ENCODE data around the gene CILP2. TPM values are rescaled to one million over a fixed set of nuclear protein-coding genes. Genes with fewer than 3 reads are reported as not detected.

Gene CILP2
- total RNA-seq, 1 donor from 2014 or later, result 0.23 TPM

DNA sequence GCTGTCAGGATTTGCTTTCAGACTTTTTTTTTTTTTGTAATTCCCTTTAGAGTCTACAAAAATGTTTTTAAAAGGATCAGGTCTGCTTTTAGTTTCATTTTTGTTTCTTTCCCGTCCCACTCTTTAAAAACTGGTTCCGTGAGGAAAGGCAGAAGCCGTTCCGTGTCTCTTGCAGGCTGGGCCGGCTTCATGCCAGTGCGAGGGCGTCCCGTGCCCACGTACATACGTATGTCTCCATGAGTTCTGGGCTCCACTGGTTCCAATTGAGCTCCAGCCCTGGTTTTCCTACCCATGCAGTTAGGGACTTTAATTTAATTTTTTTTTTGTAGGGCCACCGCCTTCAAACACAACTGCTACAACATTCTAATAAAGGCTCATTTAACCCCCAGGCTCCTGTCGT lies 31.5 kb upstream of the CILP2 start:
- Mint-ChIP-seq H3K9me3 (ENCODE audit: unreplicated experiment) (no peaks in the 10 kb centered on the region), H3K36me3 (ENCODE audit: low read depth, unreplicated experiment) (peaks cover 34% of the 10 kb centered on the region), H3K27me3 (ENCODE audit: unreplicated experiment) (peaks cover 13% of the 10 kb centered on the region), H3K4me1 (ENCODE audit: unreplicated experiment) (no peaks in the 10 kb centered on the region), H3K4me3 (ENCODE audit: unreplicated experiment) (peak overlapping the region; percentile 78), H3K27ac (ENCODE audit: unreplicated experiment) (peak overlapping the region; percentile 30)
- no peak for DNase-seq (ENCODE audit: low spot score)
- TF ChIP-seq CTCF (IDR thresholded peaks at IDR 0.05; ENCODE audit: unreplicated experiment), result no peak

- H3K27me3 Mint-ChIP-seq (ENCODE audit: unreplicated experiment), result peaks cover 11% of the 10 kb centered on the region
- H3K36me3 Mint-ChIP-seq (ENCODE audit: low read depth, unreplicated experiment), result peaks cover 28% of the 10 kb centered on the region
- no peak for TF ChIP-seq CTCF (IDR thresholded peaks at IDR 0.05; ENCODE audit: unreplicated experiment)
- no peak overlapping the region for H3K27ac Mint-ChIP-seq (ENCODE audit: unreplicated experiment)
- no peak for DNase-seq (ENCODE audit: low spot score)
- H3K9me3 Mint-ChIP-seq (ENCODE audit: unreplicated experiment), result no peaks in the 10 kb centered on the region
- H3K4me1 Mint-ChIP-seq (ENCODE audit: unreplicated experiment), result no peaks in the 10 kb centered on the region
- H3K4me3 Mint-ChIP-seq (ENCODE audit: unreplicated experiment), result no peak overlapping the region
Measured at GRCh38 chr19:19507354-19507753, 30.7 kb upstream of the CILP2 start.

DNA sequence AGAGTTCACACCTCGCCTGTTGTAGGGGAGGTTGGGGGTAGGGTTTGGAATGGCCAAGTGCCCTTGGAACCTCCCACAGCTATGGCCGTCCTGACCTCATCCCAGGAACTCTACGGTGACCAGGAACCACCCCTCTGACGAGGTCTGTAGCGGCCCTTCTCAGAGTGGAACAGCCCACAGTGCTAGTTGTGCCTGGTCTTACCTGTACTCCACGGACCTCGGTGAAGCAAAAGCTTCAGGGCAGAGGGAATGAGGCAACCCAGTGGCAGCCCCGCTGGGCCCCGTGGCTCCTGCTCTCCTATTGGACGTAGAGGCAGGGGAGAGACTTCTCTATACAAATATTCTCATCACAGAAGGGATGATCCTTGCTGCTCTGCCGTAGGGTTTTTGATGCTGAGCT lies 29.8 kb upstream of the CILP2 start:
- peaks cover 20% of the 10 kb centered on the region for H3K36me3 Mint-ChIP-seq (ENCODE audit: low read depth, unreplicated experiment)
- no peak for TF ChIP-seq CTCF (IDR thresholded peaks at IDR 0.05; ENCODE audit: unreplicated experiment)
- peaks cover 7% of the 10 kb centered on the region for H3K27me3 Mint-ChIP-seq (ENCODE audit: unreplicated experiment)
- no peak overlapping the region for H3K4me3 Mint-ChIP-seq (ENCODE audit: unreplicated experiment)
- H3K27ac Mint-ChIP-seq (ENCODE audit: unreplicated experiment), result no peak overlapping the region
- H3K9me3 Mint-ChIP-seq (ENCODE audit: unreplicated experiment), result no peaks in the 10 kb centered on the region
- DNase-seq (ENCODE audit: low spot score), result no peak
- no peaks in the 10 kb centered on the region for H3K4me1 Mint-ChIP-seq (ENCODE audit: unreplicated experiment)

DNA sequence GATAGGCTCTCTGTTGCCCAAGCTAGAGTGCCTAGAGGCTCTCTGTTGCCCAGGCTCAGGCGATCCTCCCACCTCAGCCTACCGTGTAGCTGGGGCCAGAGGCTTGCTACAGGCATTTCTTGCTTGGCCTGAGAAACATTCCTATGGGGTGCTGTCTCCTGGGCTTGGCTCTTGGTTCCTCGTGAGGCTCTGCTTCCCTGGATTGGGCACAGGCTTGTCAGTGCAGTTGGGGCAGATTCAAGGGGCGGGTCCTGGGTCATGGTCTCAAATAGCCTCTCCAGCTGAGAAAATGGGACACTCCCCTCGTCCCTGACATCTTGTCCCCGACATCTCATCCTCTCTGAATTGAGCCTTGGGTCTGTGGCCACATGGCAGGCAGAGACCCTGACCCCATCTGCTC lies 27.6 kb upstream of the CILP2 start:
- TF ChIP-seq CTCF (IDR thresholded peaks at IDR 0.05; ENCODE audit: unreplicated experiment), result no peak
- DNase-seq (ENCODE audit: low spot score), result no peak
- H3K27me3 Mint-ChIP-seq (ENCODE audit: unreplicated experiment), result peaks cover 7% of the 10 kb centered on the region
- H3K36me3 Mint-ChIP-seq (ENCODE audit: low read depth, unreplicated experiment), result peaks cover 11% of the 10 kb centered on the region
- no peaks in the 10 kb centered on the region for H3K4me1 Mint-ChIP-seq (ENCODE audit: unreplicated experiment)
- H3K27ac Mint-ChIP-seq (ENCODE audit: unreplicated experiment), result no peak overlapping the region
- H3K4me3 Mint-ChIP-seq (ENCODE audit: unreplicated experiment), result no peak overlapping the region
- H3K9me3 Mint-ChIP-seq (ENCODE audit: unreplicated experiment), result no peaks in the 10 kb centered on the region

DNA sequence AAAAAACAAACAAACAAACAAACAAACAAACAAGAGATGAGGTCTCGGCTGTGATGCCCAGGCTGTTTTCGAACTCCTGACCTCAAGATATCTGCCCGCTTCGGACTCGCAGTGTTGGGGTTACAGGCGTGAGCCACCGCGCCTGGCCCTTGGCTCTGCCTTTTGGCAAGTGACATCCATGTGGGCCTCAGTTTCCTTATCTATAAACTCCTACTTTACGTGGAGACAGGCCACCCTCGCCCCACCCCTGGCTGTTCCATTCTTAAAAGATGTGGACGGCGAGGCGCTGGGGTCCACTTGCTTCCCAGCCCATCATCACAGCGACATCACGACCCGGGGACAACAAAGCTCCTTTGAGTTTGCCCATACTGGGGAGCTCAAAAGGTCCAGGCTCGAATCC lies 24.4 kb upstream of the CILP2 start:
- no peaks in the 10 kb centered on the region for H3K4me1 Mint-ChIP-seq (ENCODE audit: unreplicated experiment)
- H3K9me3 Mint-ChIP-seq (ENCODE audit: unreplicated experiment), result no peaks in the 10 kb centered on the region
- H3K27me3 Mint-ChIP-seq (ENCODE audit: unreplicated experiment), result peaks cover 8% of the 10 kb centered on the region
- no peak for DNase-seq (ENCODE audit: low spot score)
- H3K27ac Mint-ChIP-seq (ENCODE audit: unreplicated experiment), result no peak overlapping the region
- H3K36me3 Mint-ChIP-seq (ENCODE audit: low read depth, unreplicated experiment), result no peaks in the 10 kb centered on the region
- TF ChIP-seq CTCF (IDR thresholded peaks at IDR 0.05; ENCODE audit: unreplicated experiment), result no peak
- H3K4me3 Mint-ChIP-seq (ENCODE audit: unreplicated experiment), result no peak overlapping the region

All from endothelial cell (in vitro differentiated cells).